Rectal smooth muscle tissue (tissue), 1 donor: Measurements from ENCODE around the gene OR5M3.

Experiments
- H3K27ac ChIP-seq: one replicate; pipeline ENCODE4 v1.7.0; 2013; ENCODE audit warnings: low read depth, low read length, inconsistent platforms
- H3K27me3 ChIP-seq: one replicate; pipeline ENCODE4 v1.7.0; 2013; ENCODE audit warnings: low read length; ENCODE audit not compliant: control insufficient read depth, insufficient read depth
- H3K36me3 ChIP-seq: one replicate; pipeline ENCODE4 v1.7.0; 2013; ENCODE audit warnings: low read length; ENCODE audit not compliant: control insufficient read depth, insufficient read depth
- H3K4me1 ChIP-seq: one replicate; pipeline ENCODE4 v1.7.0; 2013; ENCODE audit warnings: low read length; ENCODE audit not compliant: control insufficient read depth, insufficient read depth
- H3K4me3 ChIP-seq: one replicate; pipeline ENCODE4 v1.7.0; 2013; ENCODE audit warnings: low read length
- H3K9ac ChIP-seq: one replicate; pipeline ENCODE4 v1.7.0; 2013; ENCODE audit warnings: low read length

Gene OR5M3

GRCh38 chr11:56473252-56473651, at the start of gene OR5M3:
TSS of gene OR5M3 (minus strand) at chr11:56473352. CDS start at chr11:56470497, 2,855 bp downstream.
- H3K27me3 ChIP-seq = no peaks in the 10 kb centered on the region
- no peaks in the 10 kb centered on the region for H3K36me3 ChIP-seq
- H3K4me3 ChIP-seq = no peak within 1 kb of the TSS
- no peak within 1 kb of the TSS for H3K27ac ChIP-seq
- H3K9ac ChIP-seq = no peak within 1 kb of the TSS
- no peaks in the 10 kb centered on the region for H3K4me1 ChIP-seq

GRCh38 chr11:56522008-56522407, 48.9 kb upstream of the OR5M3 start:
- Histone ChIP-seq H3K4me1 (no peaks in the 10 kb centered on the region), H3K27me3 (no peaks in the 10 kb centered on the region), H3K4me3 (no peak overlapping the region), H3K36me3 (no peaks in the 10 kb centered on the region), H3K27ac (no peak overlapping the region), H3K9ac (no peak overlapping the region)

GRCh38 chr11:56513280-56513679, 40.1 kb upstream of the OR5M3 start:
- Histone ChIP-seq H3K4me3 (no peak overlapping the region), H3K27me3 (no peaks in the 10 kb centered on the region), H3K4me1 (no peaks in the 10 kb centered on the region)

GRCh38 chr11:56509439-56509838, 36.3 kb upstream of the OR5M3 start:
- Histone ChIP-seq H3K27me3 (no peaks in the 10 kb centered on the region), H3K36me3 (no peaks in the 10 kb centered on the region), H3K9ac (no peak overlapping the region), H3K27ac (no peak overlapping the region), H3K4me3 (no peak overlapping the region), H3K4me1 (no peaks in the 10 kb centered on the region)

More at GRCh38 chr11:56513280-56513679, 40.1 kb upstream of the OR5M3 start:
- Histone ChIP-seq H3K9ac (no peak overlapping the region), H3K27ac (no peak overlapping the region), H3K36me3 (no peaks in the 10 kb centered on the region)

- Histone ChIP-seq H3K27ac (no peak overlapping the region), H3K9ac (no peak overlapping the region), H3K4me1 (no peaks in the 10 kb centered on the region), H3K27me3 (no peaks in the 10 kb centered on the region), H3K4me3 (no peak overlapping the region), H3K36me3 (no peaks in the 10 kb centered on the region)
Measured at GRCh38 chr11:56497010-56497409, 23.9 kb upstream of the OR5M3 start.

GRCh38 chr11:56495117-56495516, 22.0 kb upstream of the OR5M3 start:
- Histone ChIP-seq H3K27me3 (no peaks in the 10 kb centered on the region), H3K4me3 (no peak overlapping the region), H3K27ac (no peak overlapping the region), H3K4me1 (no peaks in the 10 kb centered on the region), H3K36me3 (no peaks in the 10 kb centered on the region), H3K9ac (no peak overlapping the region)

GRCh38 chr11:56491270-56491669, 18.1 kb upstream of the OR5M3 start, which contains the start of gene OR5M8:
TSS of gene OR5M8 (minus strand) at chr11:56491370. CDS start at chr11:56491370, 0 bp downstream.
- no peak within 1 kb of the TSS for H3K27ac ChIP-seq
- H3K4me1 ChIP-seq = no peaks in the 10 kb centered on the region
- H3K9ac ChIP-seq = no peak within 1 kb of the TSS
- no peaks in the 10 kb centered on the region for H3K36me3 ChIP-seq
- no peaks in the 10 kb centered on the region for H3K27me3 ChIP-seq
- no peak within 1 kb of the TSS for H3K4me3 ChIP-seq

- Histone ChIP-seq H3K36me3 (no peaks in the 10 kb centered on the region), H3K4me3 (no peak overlapping the region), H3K4me1 (no peaks in the 10 kb centered on the region), H3K27me3 (no peaks in the 10 kb centered on the region), H3K9ac (no peak overlapping the region), H3K27ac (no peak overlapping the region)
Measured at GRCh38 chr11:56486801-56487200, 13.6 kb upstream of the OR5M3 start.

GRCh38 chr11:56474729-56475235, 1.6 kb upstream of the OR5M3 start:
- Histone ChIP-seq H3K27me3 (no peaks in the 10 kb centered on the region), H3K27ac (no peak overlapping the region), H3K9ac (no peak overlapping the region), H3K4me1 (no peaks in the 10 kb centered on the region), H3K36me3 (no peaks in the 10 kb centered on the region), H3K4me3 (no peak overlapping the region)

GRCh38 chr11:56457076-56457475, 16.1 kb downstream of the OR5M3 start:
- no peaks in the 10 kb centered on the region for H3K4me1 ChIP-seq
- no peaks in the 10 kb centered on the region for H3K27me3 ChIP-seq
- no peak overlapping the region for H3K4me3 ChIP-seq
- no peaks in the 10 kb centered on the region for H3K36me3 ChIP-seq
- H3K27ac ChIP-seq = no peak overlapping the region
- no peak overlapping the region for H3K9ac ChIP-seq

GRCh38 chr11:56453521-56453920, 19.6 kb downstream of the OR5M3 start:
- Histone ChIP-seq H3K9ac (no peak overlapping the region), H3K27me3 (no peaks in the 10 kb centered on the region), H3K36me3 (no peaks in the 10 kb centered on the region), H3K27ac (no peak overlapping the region), H3K4me3 (no peak overlapping the region), H3K4me1 (no peaks in the 10 kb centered on the region)
